SHP77 (cell line): ENCODE measurements around the gene ARHGEF4.
A peak's percentile ranks its signal among the peaks of the same experiment; 100 is the strongest.

Experiments used
- DNase-seq, 2 experiments: peaks; one replicate each; lab custom pipeline; 2025; lab: John Stamatoyannopoulos, UW

The ARHGEF4 gene

DNA sequence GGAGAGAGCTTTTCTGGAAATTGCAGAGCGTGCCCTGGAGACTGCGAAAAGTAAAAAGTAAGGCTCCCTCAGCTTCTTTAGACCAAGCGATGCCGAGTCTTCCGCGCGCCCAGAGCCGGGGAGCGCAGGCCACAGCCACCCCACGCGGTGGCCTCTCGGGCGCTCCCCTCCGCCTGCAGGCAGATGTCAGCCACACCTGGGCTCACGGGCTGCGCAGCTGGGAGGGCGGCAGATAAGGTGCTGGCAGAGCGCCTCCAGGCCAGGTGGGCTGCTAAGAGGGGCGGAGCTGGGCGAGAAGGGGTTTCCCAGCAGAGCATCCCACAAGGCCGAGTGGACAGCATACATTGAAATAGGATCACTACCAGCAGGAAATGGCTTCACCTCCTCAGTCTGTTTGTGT lies 81.7 kb downstream of the ARHGEF4 start:
- DNase-seq, result no peak

GRCh38 chr2:130920415-130921163 lies 83.9 kb downstream of the ARHGEF4 start:
- DNase-seq, result peak; percentile 38

DNA sequence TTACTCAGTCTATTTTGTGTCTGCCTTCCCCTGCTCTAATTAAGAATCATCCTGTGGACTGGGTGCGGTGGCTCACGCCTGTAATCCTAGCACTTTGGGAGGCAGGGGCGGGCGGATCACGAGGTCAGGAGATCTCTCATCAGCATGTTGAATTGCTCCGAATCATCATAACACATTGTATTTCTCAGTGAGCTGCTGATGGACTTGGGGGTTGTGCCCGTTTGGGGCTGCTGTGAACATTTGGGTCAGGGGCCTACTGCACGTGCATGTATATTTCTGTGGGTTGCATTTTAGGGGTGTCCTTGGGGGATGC lies 84.4 kb downstream of the ARHGEF4 start:
- no peak for DNase-seq

DNA sequence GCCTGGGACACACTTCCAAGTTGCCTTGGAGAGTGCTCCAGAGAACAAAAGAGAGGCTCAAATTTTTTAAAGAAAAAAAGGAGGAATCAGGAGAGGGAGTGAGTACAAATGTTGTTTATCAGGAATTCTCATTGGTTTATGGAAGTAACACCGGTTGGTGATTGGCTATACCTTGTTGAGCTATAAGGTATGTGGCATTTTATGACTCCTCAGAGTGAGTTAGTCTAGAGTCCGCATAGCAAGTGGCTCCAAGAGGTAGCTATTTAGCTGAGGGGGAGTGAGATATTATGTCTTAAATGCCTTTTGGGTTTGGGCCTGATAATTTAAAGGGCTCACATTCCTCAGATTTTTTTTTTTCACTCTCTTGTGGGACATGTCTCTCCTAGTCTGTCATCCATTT lies 85.7 kb downstream of the ARHGEF4 start:
- DNase-seq, result no peak

- no peak for DNase-seq
Observed at GRCh38 chr2:130928385-130928784, 91.7 kb downstream of the ARHGEF4 start.

DNA sequence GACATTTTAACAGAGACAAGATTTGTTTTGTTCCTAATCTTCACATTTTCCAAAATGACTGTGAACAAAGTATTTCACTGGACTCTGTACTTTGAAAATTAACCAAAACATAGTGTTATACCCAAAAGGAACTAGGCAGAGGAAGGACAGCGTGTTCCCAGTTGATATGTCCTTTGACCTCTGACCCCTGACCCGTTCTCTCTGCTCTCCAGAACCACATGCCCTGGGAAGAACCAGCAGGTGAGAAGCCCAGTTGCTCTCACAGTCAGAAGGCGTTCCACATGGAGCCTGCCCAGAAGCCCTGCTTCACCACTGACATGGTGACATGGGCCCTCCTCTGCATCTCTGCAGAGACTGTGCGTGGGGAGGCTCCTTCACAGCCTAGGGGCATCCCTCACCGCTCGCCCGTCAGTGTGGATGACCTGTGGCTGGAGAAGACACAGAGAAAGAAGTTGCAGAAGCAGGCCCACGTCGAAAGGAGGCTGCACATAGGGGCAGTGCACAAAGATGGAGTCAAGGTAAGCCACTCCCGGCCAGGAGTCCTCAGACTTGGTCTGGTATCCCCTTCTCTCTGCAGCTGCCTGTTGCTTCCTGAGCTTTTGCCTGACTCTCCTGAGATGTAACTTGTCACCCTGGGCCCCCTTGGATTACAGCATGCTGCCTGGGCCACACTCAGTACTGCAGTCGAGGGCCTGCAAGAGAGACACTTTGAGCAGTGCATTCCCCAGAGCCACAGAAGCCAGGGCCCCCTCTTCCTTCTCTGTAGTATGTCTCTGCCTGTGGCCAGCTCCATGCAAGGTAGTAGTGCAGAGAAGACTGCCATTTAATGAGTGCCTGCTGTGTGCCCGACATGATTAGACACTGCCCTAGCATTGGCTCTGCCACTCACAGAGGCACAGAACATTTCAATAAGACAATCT lies 94.3 kb downstream of the ARHGEF4 start:
- DNase-seq, result no peak

GRCh38 chr2:130933501-130933900 lies 96.8 kb downstream of the ARHGEF4 start:
- no peak for DNase-seq

GRCh38 chr2:130936451-130936850 lies 99.7 kb downstream of the ARHGEF4 start:
- DNase-seq, result no peak

GRCh38 chr2:130947967-130948366 lies 111.3 kb downstream of the ARHGEF4 start:
- DNase-seq, result no peak

DNA sequence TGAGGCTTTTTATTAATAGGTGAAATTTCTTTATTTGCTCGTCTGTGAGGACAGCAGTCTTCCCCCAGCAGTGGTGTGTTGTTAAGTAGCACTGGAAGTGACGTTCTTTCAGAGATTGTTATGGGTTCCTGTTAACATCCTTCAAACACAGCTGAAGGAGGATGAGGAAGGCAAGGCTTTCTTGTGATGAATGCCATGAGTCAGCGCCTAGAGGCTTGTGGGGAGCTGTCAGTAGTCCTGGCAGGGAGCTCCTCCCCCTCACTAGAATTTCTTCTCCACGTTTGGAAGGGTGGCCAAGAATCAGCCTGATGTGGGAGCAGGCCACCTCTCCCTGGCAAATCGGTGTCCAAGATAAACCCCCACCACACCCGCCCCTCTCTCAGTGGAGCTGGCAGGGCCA lies 113.2 kb downstream of the ARHGEF4 start:
- DNase-seq, result no peak

DNA sequence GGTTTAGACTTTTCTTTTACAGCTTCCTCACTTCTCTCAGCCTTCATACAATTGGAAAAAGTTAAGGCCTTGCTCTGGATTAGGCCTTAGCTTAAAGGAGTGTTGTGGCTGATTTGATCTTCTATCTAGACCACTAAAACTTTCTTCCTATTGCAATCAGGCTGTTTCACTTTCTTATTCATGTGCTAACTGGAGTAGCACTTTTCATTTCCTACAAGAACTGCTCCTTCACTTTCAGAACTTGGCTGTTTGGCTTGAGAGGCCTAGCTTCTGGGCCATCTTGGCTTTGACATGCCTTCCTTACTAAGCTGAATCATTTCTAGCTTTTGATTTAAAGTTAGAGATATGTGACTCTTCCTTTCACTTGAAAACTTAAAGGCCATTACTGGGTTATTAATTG lies 114.3 kb downstream of the ARHGEF4 start:
- no peak for DNase-seq

DNA sequence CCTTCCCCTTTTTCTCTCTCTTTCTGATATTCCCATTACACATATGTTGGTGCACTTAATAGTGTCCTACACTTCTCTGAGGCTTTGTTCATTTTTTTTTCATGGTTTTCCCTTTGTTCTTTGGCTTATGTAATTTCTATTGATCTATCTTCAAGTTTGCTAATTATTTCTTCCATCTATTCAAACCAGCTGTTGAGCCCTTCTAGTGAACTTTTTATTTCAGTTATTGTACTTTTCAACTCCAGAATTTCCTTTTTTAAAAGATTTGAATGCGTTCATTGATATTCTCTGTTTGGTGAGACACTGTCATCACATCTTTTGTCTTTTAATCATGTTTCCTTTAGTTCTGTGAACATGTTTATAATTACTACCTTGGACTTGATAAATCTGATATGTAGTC lies 118.2 kb downstream of the ARHGEF4 start:
- no peak for DNase-seq

DNA sequence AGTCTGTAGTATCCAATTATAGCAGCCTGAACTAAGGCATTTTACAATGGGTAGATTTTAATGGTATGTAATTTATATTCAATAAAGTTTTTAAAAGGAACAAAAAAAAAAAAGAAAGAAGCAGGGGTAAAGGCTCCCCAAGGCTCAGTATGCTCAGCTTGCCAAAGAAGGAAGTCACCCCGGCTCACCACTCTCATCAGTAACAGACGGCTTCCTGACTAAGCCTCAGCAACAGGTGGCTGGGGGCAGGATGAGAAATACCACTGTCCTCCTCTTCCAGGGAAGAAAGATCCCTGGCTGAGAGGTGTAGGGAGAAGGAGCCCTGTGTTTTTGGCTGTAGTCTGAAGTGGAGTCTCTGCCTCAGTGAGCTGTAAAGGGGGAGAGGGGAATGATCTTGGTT lies 121.2 kb downstream of the ARHGEF4 start:
- no peak for DNase-seq

GRCh38 chr2:130963196-130963848 lies 126.6 kb downstream of the ARHGEF4 start:
- DNase-seq, result no peak

DNA sequence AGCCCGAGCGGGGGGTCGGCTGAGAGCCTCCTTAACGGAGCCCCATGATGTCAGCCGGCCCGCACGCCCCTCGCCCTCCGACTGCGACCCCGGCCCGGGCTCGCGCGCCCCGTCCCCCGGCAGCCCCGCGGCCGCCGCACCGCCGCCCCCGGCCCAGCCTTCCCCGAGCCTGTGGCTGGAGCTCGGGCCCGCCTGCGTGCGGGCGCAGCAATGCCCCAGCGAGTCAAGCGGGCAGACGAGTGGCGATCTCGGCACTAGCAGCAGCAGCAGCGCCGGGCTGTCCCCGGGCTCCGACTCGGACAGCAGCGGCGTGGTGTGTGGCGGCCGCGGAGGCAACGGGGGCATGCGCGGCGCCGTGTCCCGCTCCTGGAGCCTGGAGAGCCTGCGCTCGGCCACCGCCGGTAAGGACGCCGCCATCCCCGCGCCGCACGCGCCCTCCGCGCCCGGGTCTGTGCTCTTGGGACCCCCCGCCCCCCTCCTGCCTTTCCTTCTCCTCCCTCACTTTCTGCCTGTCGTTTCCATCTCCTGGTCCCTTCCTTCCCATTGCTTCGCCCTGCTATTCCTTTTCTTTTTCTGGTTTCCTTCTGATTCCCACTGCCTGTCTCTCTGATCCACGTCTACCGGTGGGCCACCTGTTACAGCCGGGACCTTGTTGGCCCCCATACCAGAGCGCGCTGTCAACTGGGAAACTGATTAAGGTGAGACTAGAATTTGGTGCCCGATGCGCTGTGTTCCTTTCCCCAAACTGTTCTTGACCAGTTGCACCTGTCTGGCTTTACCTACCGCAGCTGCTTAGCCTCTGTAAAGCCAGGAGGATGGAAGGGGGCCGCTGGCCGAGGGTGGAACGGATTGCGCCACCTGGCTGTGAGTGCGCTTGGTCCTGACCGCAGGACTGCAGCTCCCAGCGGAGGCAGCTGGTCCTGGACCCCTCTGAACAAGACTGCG lies 127.4 kb downstream of the ARHGEF4 start:
- DNase-seq, result no peak

GRCh38 chr2:130964931-130965330 lies 128.2 kb downstream of the ARHGEF4 start:
- no peak for DNase-seq

DNA sequence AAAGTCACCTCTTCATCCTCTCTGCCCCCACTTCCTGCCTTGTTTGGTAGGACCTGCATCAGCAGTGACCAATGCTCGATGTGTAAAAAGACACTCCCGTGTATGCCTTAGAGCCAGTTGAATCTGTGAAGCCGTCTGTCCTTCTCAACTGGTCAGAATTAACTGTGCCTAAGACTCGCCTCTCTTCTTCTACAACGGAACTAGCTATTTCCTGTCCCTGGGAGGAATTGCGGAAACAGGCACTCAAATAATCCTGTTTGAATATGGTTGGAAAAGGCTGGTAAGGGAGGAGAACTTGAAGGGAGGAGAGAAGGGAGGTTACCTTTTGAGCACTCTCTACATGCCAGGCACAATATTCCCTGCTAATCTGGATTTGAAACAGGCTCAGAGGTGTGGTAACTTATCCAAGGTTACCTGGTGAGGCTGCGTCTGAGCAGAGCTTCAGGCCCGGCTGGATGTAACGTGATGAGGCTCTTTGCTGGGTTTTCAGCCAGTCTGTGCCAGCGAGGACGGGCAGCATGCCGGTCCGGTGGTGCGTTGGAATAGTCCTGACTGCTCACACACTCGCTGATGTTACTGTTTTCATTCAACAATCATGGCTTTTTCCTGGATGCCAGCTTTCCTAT lies 129.5 kb downstream of the ARHGEF4 start:
- DNase-seq, result no peak

GRCh38 chr2:130966775-130967490 lies 130.2 kb downstream of the ARHGEF4 start:
- DNase-seq, result no peak

GRCh38 chr2:130972410-130972809 lies 135.7 kb downstream of the ARHGEF4 start:
- no peak for DNase-seq

- DNase-seq, result no peak
Observed at GRCh38 chr2:130975729-130976128, 139.0 kb downstream of the ARHGEF4 start.
